Peyer's patch (tissue), 4 donors: ENCODE measurements around the gene NSUN6.

Experiments used
- POLR2A ChIP-seq, 2 donors: fragments of 450-650 bp; IDR thresholded peaks; one replicate each; pipeline ENCODE4 v1.5.1; 2017; ENCODE audit warnings: antibody characterized with exemption in 2 of 2, mild to moderate bottlenecking in 2 of 2, moderate library complexity in 2 of 2
- TF ChIP-seq, protein P1 (sequence below), 6 experiments: fragments of 450-650 bp in 4 of 6; fragments of 200-600 bp in 2 of 6; sonication (generic) in 1 of 6; IDR thresholded peaks; one replicate each; pipeline ENCODE4 v1.5.1; 2017 to 2019; ENCODE audit warnings: antibody characterized with exemption in 6 of 6, mild to moderate bottlenecking in 3 of 6, moderate library complexity in 1 of 6

DNA sequence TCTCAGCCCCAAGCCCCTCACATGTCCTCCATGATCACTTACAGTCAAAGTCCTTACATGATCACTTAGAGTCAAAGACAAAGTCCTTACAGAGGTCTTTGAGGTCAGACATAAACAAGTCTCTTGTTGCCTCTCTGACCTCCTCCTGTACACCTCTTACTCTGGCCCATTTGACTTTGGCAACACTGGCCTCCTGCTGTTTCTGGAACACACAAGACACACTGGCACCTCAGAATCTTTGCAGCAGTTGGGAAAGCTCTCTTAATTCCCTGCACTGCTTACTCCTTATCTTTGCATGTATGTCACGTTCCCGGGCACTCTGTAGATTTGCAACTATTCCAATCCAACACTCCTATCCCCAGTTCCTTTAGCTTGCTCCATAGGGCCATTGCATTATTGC, 102.3 kb downstream of the NSUN6 start:
- TF ChIP-seq, protein P1, sequence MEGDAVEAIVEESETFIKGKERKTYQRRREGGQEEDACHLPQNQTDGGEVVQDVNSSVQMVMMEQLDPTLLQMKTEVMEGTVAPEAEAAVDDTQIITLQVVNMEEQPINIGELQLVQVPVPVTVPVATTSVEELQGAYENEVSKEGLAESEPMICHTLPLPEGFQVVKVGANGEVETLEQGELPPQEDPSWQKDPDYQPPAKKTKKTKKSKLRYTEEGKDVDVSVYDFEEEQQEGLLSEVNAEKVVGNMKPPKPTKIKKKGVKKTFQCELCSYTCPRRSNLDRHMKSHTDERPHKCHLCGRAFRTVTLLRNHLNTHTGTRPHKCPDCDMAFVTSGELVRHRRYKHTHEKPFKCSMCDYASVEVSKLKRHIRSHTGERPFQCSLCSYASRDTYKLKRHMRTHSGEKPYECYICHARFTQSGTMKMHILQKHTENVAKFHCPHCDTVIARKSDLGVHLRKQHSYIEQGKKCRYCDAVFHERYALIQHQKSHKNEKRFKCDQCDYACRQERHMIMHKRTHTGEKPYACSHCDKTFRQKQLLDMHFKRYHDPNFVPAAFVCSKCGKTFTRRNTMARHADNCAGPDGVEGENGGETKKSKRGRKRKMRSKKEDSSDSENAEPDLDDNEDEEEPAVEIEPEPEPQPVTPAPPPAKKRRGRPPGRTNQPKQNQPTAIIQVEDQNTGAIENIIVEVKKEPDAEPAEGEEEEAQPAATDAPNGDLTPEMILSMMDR (IDR thresholded peaks at IDR 0.05) = no peak
- TF ChIP-seq POLR2A (IDR thresholded peaks at IDR 0.05) = no peak
